ENCODE data around the gene ERC1.

The ERC1 gene

DNA sequence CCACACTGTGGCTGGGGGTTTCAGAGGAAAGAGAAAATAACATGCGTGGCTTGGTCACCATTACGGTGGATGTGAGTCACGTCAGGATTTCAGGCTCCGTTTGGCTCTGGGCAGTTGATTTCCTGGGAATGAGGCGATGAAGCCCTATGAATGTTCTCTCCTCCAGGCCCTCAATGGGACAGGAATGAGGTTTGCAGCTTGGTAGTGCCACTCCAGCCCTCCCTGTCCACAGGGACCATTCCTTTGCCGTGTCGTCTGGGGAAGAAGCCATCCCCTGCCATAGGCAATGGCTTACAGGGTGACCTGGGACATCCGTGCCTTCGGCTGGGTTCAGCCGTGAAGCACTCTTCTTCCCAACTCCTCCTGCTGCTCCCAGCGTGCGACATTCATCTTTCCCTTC, 508.3 kb downstream of the ERC1 start:
- DNase-seq, result no peak

DNA sequence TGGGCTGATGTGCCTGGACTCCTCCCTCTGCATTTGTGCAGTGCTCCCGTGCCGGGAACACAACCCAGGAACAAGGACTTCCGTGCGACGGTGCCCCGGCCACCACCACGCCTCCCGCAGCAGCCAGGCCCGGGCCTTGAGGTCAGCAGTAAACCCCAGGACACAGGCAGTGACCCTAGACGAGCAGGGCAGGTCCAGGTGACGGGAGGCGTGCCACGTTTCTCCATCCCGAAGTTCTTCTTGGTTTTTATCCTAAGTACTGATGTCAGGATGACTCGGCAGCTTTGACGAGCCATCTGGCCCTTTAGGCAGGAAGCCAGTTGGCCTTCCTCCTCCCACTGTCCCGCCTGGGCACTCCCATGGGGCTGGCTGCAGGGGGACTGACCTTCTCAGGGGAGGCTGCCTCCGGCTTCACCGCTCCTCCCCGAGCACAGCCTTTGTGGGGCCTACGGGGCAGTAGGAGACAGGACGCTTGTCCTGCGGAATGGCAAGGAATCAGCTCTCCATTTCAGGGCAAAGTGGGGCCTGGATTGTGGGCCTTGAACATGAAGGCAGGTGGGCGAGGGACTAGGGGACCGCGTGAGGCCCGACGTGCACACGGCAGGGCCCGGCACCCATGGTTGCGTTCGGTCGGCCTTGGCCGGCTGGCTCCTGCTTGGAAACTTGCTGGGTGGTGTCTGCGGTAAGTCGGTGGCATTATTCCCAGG, 509.2 kb downstream of the ERC1 start:
- DNase-seq, result no peak

GRCh38 chr12:1501001-1501400, 510.0 kb downstream of the ERC1 start:
- DNase-seq, result no peak

- DNase-seq, result no peak
Observed at GRCh38 chr12:1501695-1502378, 510.8 kb downstream of the ERC1 start.

DNA sequence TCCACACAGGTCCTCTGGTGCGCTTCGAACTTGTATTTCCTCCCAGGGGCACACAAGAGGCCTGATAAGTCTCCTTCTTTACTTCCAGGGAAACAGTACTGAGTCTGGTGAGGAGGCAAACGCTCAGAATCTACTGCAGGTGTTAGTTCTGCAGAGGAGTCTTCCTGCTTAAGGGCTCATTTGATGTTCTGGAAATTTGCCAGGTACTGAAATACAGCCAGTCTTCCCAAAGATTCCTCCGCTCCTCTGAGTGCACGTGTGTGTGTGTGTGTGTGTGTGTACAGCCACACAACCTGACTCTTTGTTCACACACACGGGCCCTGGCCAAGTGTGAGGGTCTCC, 511.3 kb downstream of the ERC1 start:
- no peak for DNase-seq

GRCh38 chr12:1502831-1503230, 511.8 kb downstream of the ERC1 start:
- DNase-seq, result no peak

- no peak for DNase-seq
Observed at GRCh38 chr12:1503281-1503711, 512.3 kb downstream of the ERC1 start.

- no peak for DNase-seq
Observed at GRCh38 chr12:1504304-1504894, 513.4 kb downstream of the ERC1 start.

- DNase-seq, result no peak
Observed at GRCh38 chr12:1504895-1505311, 513.9 kb downstream of the ERC1 start.

- DNase-seq, result no peak
Observed at GRCh38 chr12:1505576-1505975, 514.6 kb downstream of the ERC1 start.

DNA sequence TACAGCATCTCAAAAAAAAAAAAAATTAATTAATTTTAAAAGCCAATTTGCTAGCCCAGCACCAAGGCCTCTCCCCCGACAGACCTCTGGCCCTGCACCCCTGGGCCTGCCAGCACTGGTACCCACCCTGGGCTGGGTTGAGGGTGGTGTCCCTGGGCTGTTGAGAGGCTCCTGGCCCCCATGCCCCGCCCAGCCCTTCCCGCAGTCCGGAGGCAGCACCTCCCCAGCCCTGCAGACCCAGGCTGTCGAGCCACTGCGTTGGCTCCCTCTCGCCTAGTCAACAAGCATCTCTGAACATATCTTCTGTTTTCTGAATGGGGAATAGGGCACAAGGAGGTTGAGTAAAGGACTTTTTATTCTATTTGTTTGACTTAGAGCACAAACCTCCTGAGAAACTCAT, 516.3 kb downstream of the ERC1 start:
- DNase-seq, result no peak

DNA sequence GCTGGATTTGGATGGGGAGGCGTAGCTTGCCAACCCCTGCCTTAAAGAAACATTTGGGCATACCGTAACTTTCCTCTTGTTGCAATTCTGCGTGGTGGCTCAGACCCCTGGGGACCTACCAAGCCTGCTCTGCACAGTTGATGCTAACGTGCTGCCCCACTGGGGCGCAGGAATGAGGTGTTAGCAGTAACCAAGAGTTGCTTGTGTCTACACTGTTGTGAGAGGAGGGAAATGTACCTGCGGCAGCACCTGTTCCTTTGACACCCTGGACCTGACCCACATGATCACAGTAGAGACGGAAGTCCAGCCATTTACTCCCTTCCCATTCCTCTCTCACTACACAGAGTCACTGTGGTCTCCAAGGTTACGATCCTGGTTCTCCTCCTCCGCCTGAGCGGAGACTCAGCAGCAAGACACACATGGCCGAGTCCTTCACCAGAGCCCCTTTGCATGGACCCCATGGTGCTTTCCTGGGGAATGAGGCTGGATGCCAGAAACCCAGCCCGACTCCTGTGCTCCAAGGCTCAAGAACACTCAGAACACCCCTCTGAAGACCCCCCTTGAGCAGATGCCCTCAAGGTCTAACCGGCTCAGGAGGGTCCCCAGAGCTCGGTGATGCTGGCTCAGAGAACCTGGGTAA, 518.5 kb downstream of the ERC1 start:
- DNase-seq, result no peak

- DNase-seq, result no peak
Observed at GRCh38 chr12:1510056-1510812, 519.2 kb downstream of the ERC1 start.

GRCh38 chr12:1515010-1515409, 524.0 kb downstream of the ERC1 start:
- no peak for DNase-seq

- DNase-seq, result no peak
Observed at GRCh38 chr12:1515428-1515827, 524.4 kb downstream of the ERC1 start.

DNA sequence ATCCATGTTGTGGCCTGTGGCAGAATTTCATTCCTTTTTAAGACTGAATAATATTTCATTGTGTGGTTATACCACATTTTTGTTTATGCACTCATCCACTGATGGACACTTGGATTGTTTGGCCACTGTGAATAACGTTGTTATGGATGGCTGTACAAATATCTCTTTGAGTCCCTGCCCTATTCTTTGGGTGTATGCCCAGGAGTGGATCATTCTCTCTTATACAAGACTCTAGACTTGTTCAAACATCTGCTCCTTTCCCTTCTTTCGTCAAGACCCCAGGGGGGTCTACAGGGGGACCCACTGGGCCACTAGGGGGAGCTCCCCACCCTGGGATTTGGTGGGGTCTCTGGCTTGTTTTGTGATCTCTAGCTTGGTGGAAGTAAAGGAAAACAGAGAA, 526.0 kb downstream of the ERC1 start:
- no peak for DNase-seq

DNA sequence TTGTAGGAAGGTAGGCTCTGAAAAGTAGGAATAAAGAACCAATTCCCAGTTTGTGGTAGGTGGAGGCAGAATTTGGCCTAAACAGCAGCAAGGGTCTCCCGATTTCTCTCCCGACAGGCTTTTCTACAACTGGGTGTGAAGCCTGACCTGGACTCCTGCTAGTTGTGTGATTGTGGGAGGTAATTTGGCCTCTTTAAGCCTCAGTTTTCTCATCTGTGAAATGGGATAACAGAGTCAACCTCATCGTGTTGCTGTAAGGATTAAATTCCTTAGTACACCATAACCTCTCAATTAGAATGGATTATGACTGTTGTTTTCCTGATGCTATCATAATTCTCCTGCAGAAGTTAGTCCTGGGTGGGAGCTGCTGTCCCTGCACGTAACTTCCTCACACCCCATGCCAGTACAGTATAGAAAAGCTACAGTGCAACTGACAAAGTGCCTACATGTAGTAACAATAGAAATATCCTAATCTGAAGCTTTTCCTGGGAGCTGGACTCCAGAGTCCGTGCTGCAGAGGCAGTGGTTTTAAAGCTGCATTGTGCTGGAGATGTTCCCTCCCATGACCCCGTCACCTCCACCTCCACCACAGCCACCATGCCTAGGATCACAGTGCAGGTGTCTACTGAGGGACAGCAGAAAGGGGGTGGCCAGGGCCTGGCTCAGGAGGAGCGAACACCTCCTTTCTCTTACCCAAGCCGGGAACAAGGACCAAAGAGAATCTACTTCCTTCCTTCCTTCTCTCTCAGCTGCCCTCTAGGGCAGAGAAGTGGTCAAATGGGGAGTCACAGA, 526.9 kb downstream of the ERC1 start:
- no peak for DNase-seq

GRCh38 chr12:1518591-1519516, 527.8 kb downstream of the ERC1 start:
- no peak for DNase-seq

DNA sequence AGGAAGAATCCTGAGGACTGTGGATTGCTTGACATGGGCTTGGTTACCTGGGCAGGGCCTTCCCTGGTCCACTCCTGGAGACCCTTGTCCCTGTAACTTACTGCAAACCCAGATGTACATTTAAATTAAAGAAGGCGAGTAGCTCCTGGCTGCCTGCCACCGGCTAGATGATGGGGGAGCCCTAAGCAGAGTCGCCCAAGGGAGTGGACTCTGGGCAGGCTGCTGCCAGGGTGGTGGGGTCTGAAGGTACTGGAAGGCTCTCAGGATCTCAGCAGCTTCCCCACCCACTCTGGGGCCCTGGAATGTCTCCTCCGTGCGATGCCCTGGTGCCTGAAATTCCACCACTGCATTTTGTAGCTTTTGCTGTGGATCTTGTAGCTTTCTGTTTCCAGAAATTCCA, 528.6 kb downstream of the ERC1 start:
- no peak for DNase-seq

- no peak for DNase-seq
Observed at GRCh38 chr12:1523046-1523445, 532.0 kb downstream of the ERC1 start.

- no peak for DNase-seq
Observed at GRCh38 chr12:1523558-1524050, 532.6 kb downstream of the ERC1 start.

Measured in effector CD4-positive, alpha-beta T cell (primary cell).